NCI-H524 (cell line): ENCODE measurements around the gene ERBB4.

Experiments used
- DNase-seq, 2 experiments: peaks; one replicate each; lab custom pipeline; 2025; lab: John Stamatoyannopoulos, UW

Gene ERBB4

DNA sequence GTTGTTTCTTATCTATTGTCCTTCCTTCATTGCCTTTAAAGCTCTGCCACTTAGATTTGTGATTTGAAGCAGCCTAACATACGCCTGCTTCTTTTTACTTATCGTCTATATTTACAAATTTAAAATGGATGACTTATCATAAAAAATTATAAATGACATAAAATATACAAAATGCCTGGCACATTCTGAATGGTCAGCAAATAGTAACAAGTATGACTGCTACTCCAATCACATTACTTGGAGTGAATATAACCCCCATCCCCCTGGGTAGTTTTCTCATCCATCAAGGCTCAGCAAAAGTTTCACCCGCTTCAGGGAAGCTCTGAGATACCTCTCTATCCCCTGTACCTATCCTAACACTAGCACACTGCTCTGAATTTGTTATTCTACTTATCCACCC is 708.9 kb downstream of the ERBB4 start:
- no peak for DNase-seq

DNA sequence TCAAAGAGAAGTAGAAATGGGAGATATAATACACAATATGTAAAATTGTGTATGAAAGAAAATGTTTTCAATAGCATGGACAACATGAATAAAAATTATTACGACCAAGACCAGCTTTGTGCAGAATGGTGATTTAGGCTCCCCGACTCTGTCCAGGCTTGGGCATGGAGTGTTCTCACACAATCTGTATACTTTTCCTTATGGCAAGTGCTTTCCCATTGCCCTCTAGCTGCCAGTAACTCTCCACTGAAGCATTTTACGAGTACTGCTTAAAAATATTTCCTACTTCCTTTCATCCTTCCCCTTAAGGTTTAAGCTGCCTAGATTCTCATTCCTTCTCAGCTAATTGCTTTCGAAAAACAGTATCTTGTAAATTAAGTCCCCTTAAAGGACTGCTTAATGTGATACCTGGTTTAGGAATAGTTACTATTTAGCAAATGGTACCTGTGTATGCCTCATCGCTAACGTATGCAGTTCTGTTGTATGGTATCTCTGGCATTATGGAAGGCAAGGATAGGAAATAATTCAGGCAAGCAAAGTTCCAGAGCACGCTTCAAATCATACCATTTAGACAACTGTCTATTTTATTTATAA is 714.6 kb downstream of the ERBB4 start:
- no peak for DNase-seq

DNA sequence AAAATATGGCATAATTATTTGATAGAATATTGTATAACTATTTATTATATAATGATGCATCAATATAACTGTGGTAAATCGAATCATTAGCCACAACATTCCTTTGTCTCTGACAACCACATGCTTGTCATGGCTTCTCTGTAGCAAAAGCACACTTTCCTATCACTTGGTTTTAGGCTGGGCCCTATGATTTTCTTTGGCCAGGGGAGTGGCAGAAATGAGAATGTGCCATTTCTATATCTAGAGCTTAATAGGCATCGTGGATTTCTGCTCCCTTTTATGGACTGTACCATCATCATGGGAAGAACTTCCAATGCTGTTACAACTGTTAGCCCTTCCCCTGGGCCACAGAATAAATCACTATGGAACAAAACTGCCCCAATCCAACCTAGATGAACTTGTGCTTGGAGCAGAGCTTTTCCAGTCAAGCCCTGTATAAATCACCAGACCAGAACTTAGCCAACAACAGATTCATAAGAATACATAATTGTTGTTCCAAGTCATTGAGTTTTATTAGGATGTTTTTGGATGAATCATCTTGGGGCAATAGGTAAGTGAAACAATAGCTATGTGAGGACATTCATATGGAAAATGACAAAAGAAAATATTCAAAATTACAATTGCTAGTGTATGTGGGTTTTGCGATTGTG is 715.8 kb downstream of the ERBB4 start:
- no peak for DNase-seq

GRCh38 chr2:211816754-211817153 is 721.8 kb downstream of the ERBB4 start:
- peak in 1 of 2 experiments; percentile 1 for DNase-seq

DNA sequence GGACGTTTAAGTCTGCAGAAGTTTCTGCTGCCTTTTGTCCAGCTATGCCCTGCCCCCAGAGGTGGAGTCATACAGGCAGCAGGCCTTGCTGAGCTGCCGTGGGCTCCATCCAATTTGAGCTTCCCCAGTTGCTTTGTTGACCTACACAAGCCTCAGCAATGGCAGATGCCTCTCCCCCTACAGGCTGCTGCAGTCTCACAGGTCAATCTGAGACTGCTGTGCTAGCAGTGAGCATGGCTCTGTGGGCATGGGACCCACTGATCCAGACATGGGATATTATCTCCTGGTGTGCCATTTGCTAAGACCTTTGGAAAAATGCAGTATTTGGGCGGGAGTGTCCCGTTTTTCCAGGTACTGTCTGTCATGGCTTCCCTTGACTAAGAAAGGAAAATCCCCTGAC is 726.0 kb downstream of the ERBB4 start:
- DNase-seq: no peak

DNA sequence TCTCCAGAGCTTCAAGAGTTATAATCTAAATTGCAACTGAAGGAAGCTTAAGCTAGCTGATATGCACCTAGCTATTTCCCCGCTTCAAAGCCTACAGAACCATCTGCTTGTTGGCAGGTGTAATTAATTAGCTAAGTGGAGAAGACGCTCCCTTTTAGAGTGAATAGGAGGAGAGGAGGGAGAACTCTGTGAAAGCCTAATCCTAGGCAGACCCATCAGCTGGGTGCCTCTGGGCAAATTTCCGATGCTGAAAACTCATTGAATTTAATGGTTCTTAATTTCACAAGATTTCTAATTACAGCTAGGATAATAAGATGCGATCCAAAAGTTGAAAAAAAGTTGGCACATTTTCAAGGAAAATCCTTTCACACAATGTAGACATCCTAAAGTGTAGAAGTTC is 735.9 kb downstream of the ERBB4 start:
- DNase-seq: peak; percentile 58 to 85

GRCh38 chr2:211800001-211800400 is 738.6 kb downstream of the ERBB4 start:
- DNase-seq: no peak

- no peak for DNase-seq
Measured at GRCh38 chr2:211798868-211799267, 739.7 kb downstream of the ERBB4 start.

DNA sequence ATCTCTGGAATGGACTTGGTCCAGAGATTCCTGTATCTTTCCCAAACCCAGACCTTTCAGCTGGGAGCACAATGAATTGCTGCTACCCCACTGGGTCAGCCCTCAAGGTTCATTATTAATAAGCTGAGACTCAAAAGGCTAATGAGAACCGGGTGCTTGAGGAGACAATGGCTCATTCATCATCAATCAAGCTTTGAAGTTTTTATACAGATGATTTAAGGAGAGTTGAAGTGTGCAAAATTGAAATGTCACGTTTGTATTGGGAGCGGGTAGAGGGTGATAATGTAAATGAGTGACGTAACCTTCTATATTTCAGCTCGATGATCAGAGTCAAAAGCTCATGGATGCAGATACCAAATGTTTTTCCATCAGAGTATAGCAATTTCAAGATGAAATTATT is 744.9 kb downstream of the ERBB4 start:
- DNase-seq: no peak

GRCh38 chr2:211789982-211790381 is 748.6 kb downstream of the ERBB4 start:
- DNase-seq: no peak

- no peak for DNase-seq
Measured at GRCh38 chr2:211766689-211767088, 771.9 kb downstream of the ERBB4 start.

- no peak for DNase-seq
Measured at GRCh38 chr2:211762479-211762878, 776.1 kb downstream of the ERBB4 start.

- no peak for DNase-seq
Measured at GRCh38 chr2:211760103-211760502, 778.5 kb downstream of the ERBB4 start.

DNA sequence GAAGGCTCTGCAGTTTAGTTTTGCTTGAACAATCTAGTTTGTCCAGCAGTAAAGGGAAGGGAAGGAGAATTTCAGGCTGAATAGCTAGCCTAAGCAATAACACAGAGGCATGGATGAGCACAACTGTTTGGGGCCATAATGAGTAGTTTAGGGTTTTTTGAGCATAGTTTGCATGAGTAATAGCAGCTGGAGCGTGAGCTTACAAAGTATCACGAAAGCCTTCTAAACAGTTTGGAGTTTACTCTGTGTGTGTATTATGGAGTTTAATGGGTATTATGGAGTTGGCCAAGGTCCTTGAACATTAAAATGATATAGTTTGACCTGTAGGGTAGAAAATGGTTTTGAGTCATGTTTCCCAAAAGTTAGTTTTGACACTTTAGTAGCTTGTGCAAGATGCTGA is 782.3 kb downstream of the ERBB4 start:
- no peak for DNase-seq

- DNase-seq: no peak
Measured at GRCh38 chr2:211755187-211755586, 783.4 kb downstream of the ERBB4 start.

GRCh38 chr2:211751848-211752247 is 786.8 kb downstream of the ERBB4 start:
- DNase-seq: peak; percentile 4 to 38

DNA sequence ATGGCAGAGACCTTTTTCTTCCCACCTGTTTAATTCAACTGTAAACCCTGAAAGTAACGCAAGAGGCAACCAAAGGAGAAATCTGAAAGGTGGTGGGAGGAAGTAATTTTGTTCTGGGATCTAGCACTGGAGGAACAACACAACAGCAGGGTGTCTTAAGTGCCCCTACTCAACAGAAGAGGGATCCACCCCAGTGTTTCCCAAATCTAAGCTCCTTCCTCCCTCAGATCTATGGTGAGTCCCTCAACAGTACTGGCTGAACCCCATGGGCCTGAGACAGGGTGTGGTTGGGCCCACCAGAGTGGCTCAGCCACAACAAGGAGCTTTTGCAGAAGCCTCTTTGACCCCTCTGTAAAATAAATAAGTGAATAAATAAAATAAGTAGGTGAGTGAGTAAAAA is 790.3 kb downstream of the ERBB4 start:
- DNase-seq: no peak

DNA sequence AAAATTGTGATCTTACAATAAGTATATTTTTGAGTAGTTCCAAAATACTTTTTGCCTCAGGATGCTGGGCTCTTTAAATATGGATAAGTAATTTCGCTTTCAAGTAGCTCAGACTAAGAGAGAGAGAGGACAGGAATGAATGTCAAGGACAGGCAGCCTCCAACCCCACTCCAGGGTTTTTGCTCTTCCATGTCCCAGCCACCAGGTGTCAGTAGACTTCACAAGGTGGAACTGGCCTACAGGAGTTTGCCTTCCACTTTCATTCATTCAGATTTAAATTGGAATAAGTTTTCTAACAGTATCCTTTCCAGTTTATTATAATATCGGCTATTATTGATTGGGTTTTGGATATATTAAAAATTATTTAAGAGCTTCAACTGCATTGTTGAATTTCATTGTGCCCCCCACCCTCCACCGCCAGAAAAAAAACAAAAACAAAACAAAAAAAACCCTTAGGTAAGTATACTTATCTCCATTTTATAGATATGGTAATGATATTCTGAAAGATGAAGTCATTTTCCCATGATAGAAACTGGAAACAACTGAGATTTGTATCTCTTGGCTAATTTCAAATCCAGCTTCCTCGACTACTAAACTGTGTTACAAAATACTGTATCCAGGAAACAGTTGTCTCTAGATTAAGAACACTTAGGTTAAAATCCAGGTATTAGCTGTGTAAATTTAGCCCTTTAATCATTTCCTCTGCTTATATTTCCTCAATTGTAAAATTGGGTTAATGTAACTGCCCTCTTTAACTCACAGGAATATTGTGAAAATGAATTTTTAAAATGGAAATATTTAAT is 793.1 kb downstream of the ERBB4 start:
- DNase-seq: peak; percentile 8 to 62

DNA sequence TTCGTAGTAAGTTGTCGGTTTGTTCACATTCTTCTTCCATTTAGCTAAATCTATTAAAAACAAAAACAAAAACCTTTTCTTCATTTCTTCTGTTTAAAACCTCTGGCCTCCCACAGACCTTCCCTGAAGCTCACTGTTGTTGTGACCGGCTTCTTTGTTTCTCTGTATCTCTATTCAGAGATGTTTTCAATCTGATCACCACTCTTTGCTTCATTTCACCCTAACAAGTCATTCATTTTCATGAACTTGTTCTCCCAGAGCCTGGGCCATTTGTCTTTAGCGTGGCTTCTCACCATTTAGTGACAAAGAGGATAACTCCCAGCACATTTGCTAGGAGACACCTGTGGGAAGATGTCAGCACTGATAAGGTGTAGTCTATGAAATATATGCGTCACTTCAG is 794.2 kb downstream of the ERBB4 start:
- no peak for DNase-seq

DNA sequence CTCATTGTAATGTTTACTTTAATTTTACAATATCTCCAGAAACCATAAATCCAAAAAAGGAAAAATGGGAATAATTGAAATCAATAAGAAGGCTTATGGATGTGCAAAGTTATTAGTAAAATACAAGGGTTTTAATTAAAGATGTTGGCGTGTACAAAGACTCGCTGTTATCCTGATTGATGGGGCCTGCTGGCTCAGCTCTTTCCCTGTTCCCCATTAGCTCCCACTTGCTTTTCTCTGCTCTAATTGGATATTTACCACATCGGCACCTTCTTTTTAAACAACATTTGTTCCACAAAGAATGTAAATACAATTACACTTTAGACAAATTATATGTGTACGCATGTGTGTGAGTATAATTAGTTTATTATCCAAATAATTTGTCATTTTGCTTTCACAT is 796.6 kb downstream of the ERBB4 start:
- no peak for DNase-seq

DNA sequence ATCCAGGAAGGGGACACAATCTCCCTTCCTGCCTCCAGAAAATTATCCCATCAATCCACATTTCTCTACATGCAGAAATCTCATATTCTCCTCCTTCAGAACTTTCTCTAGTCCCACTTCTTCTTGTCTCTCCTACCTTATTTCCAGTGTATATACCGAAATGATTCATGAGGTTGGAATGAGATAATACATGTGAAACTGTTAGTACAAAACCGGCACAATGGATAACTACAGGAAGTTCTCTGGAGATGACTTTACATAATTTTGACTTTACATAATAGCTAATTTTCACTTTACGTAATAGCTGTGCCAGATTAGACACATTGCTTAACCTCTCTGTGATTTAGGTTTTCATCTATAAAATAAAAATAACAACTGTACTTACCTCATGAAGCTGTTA is 801.3 kb downstream of the ERBB4 start:
- no peak for DNase-seq

GRCh38 chr2:211730215-211730614 is 808.4 kb downstream of the ERBB4 start:
- no peak for DNase-seq

DNA sequence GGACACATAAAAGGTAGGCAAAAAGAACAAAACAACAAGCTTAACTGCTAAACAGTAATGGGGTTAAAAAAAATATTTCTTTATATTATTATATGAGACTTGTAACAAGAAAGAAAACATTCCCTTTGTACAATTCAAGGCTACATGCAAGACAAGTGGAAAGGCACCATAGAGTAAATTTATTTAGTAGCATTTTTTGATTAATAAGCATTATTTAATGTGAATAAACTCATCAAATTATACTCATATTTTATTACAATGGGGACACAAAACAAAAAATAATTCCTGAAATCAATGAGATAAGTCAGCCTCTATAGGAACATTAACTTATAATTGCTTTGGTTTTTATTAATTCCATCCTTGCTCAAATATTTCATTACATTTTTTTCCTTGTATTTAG is 809.2 kb downstream of the ERBB4 start:
- no peak for DNase-seq
